Stimulated activated naive CD8-positive, alpha-beta T cell treated with anti-CD3 and anti-CD28 coated beads, Interleukin-15, Interleukin-2, amounts not matched to agents 100 ng/mL and 50 ng/mL, for 24 hours (primary cell): Measurements from ENCODE around the gene FNDC11.
A peak's percentile ranks its signal among the peaks of the same experiment; 100 is the strongest.

Experiments
- H3K27ac Mint-ChIP-seq: one replicate; pipeline ENCODE4 v1.8.0; 2021; ENCODE audit warnings: mild to moderate bottlenecking, mixed read lengths
- H3K27me3 Mint-ChIP-seq: one replicate; pipeline ENCODE4 v1.8.0; 2021; ENCODE audit warnings: mixed read lengths
- H3K36me3 Mint-ChIP-seq: one replicate; pipeline ENCODE4 v1.8.0; 2021; ENCODE audit warnings: low read depth, mixed read lengths
- H3K4me1 Mint-ChIP-seq: one replicate; pipeline ENCODE4 v1.8.0; 2021; ENCODE audit warnings: low read depth, mixed read lengths
- H3K4me3 Mint-ChIP-seq: one replicate; pipeline ENCODE4 v1.8.0; 2021; ENCODE audit warnings: mild to moderate bottlenecking, mixed read lengths
- H3K9me3 Mint-ChIP-seq: one replicate; pipeline ENCODE4 v1.8.0; 2021; ENCODE audit warnings: mixed read lengths

FNDC11 gene

DNA sequence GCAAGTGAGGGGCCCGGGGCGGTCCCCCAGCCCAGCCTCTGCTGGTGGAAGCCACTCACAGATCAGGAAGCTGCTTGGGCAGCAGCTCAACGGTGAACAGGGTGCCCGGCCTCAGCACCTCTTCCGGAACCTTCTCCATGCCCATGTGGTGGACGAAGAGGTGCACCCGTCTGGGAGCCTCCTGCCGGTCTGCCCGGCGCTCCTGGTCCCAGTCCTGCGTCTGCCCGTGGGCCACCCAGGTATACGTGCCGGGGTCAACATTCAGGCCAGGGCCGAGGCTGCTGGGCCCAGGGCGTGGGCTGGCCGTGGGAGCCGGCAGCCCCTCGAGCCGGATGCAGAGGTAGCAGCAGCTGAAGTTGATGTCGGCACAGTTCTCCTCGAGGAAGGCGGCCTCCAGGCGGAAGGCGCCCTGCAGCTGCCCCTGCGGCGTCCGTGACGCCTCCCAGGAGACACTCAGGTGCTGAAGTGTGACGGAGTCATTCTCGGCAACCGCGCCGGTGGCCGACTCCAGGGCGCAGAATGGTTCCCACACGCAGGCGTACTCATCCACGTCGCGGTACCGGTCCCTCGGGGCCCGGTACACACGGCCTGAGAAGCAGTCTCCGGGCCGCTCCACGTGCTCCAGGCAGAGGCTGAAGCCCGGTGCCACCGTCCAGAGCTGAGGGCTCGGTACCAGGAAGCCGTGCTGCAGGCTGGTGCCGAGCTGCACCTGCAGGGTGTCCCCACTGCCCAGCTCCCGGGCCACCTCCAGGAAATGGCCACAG, 8.7 kb downstream of the FNDC11 start:
- Mint-ChIP-seq H3K4me3 (no peak overlapping the region), H3K4me1 (peaks cover 8% of the 10 kb centered on the region), H3K27me3 (no peaks in the 10 kb centered on the region), H3K9me3 (no peaks in the 10 kb centered on the region), H3K27ac (no peak overlapping the region), H3K36me3 (peaks cover 4% of the 10 kb centered on the region)

DNA sequence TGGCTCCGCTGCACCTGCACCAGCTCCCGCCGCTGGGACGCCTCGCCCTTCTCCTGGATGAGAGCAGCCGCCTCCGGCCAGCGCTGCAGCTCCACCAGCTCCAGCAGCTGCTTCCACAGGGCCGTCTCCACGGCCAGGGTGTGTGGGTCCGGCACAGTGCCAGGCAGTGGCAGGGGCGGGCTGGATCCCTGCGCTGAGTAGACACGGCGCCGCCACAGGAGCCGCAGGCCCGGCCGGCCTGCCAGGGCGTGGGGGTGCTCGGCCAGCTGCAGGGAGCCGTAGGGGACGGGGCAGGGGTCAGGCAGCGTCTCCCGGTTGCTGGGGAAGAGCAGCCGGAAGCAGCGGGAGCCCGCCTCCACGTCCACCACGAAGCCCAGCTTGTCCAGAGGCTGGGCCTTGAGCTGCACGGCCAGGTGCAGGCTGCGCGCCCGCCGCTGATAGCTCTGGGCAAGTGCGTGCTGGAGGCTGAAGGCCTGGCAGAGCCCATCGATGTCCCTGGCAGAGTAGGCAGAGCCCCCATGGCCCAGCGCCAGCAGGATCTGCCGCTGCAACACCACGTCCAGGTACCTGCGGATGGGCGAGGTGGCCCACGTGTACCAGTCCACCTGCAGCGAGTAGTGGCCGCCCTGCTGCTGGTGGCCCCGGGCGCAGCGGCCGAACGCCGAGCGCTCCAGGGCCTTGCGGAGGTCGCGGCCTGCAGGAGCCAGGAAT, 9.4 kb downstream of the FNDC11 start:
- peaks cover 15% of the 10 kb centered on the region for H3K4me1 Mint-ChIP-seq
- no peaks in the 10 kb centered on the region for H3K27me3 Mint-ChIP-seq
- peaks cover 4% of the 10 kb centered on the region for H3K36me3 Mint-ChIP-seq
- H3K4me3 Mint-ChIP-seq = no peak overlapping the region
- H3K27ac Mint-ChIP-seq = no peak overlapping the region
- no peaks in the 10 kb centered on the region for H3K9me3 Mint-ChIP-seq

- Mint-ChIP-seq H3K9me3 (no peaks in the 10 kb centered on the region), H3K36me3 (peaks cover 4% of the 10 kb centered on the region), H3K4me3 (no peak overlapping the region), H3K27me3 (no peaks in the 10 kb centered on the region), H3K27ac (no peak overlapping the region), H3K4me1 (peaks cover 23% of the 10 kb centered on the region)
Measured at GRCh38 chr20:63564036-63564810, 10.3 kb downstream of the FNDC11 start.

GRCh38 chr20:63565021-63565698, 11.2 kb downstream of the FNDC11 start:
- Mint-ChIP-seq H3K27ac (no peak overlapping the region), H3K36me3 (peaks cover 4% of the 10 kb centered on the region), H3K27me3 (no peaks in the 10 kb centered on the region), H3K4me1 (peaks cover 30% of the 10 kb centered on the region), H3K4me3 (no peak overlapping the region), H3K9me3 (no peaks in the 10 kb centered on the region)

DNA sequence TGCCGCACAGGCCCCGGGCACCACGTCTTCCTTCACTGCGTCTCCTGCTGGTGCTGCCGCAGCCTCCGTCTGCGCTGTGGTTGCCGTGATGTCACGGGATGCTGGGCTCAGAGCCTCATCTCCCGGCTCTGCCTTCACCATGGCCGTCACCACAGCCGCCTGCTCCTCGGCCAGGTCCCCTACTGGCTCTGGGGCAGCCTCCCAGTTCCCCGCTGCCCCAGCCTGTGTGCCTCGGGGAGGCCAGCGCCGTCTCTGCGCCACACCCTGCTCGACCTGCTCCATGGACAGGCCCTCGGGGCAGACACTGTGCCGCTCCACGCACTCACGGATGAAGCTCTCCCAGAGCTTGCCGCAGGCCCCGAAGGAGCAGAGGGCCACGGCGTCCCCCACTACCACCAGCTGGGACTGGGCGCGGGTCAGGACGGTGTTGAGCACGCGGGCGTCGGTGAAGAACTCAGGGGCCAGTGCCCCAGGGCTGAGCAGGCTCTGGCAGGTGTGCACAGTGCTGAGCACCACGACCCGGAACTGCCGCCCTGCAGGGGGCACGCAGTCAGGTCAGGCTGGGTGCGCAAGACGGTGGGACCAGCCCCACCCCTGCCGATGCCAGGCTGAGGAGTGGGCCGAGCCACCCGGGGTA, 11.9 kb downstream of the FNDC11 start:
- H3K27ac Mint-ChIP-seq = no peak overlapping the region
- H3K4me3 Mint-ChIP-seq = no peak overlapping the region
- H3K36me3 Mint-ChIP-seq = no peaks in the 10 kb centered on the region
- no peaks in the 10 kb centered on the region for H3K9me3 Mint-ChIP-seq
- peaks cover 30% of the 10 kb centered on the region for H3K4me1 Mint-ChIP-seq
- no peaks in the 10 kb centered on the region for H3K27me3 Mint-ChIP-seq

GRCh38 chr20:63566395-63567135, 12.6 kb downstream of the FNDC11 start:
- Mint-ChIP-seq H3K27ac (no peak overlapping the region), H3K4me3 (no peak overlapping the region), H3K9me3 (no peaks in the 10 kb centered on the region), H3K27me3 (no peaks in the 10 kb centered on the region), H3K4me1 (peaks cover 30% of the 10 kb centered on the region), H3K36me3 (no peaks in the 10 kb centered on the region)

- Mint-ChIP-seq H3K4me3 (no peak overlapping the region), H3K4me1 (peaks cover 30% of the 10 kb centered on the region), H3K36me3 (no peaks in the 10 kb centered on the region), H3K9me3 (no peaks in the 10 kb centered on the region), H3K27ac (no peak overlapping the region), H3K27me3 (no peaks in the 10 kb centered on the region)
Measured at GRCh38 chr20:63567136-63567385, 13.1 kb downstream of the FNDC11 start.

- H3K36me3 Mint-ChIP-seq = no peaks in the 10 kb centered on the region
- no peaks in the 10 kb centered on the region for H3K9me3 Mint-ChIP-seq
- H3K4me1 Mint-ChIP-seq = peaks cover 30% of the 10 kb centered on the region
- no peaks in the 10 kb centered on the region for H3K27me3 Mint-ChIP-seq
- H3K27ac Mint-ChIP-seq = no peak overlapping the region
- peak overlapping the region; percentile 50 for H3K4me3 Mint-ChIP-seq
Measured at GRCh38 chr20:63567386-63568169, 13.6 kb downstream of the FNDC11 start.

DNA sequence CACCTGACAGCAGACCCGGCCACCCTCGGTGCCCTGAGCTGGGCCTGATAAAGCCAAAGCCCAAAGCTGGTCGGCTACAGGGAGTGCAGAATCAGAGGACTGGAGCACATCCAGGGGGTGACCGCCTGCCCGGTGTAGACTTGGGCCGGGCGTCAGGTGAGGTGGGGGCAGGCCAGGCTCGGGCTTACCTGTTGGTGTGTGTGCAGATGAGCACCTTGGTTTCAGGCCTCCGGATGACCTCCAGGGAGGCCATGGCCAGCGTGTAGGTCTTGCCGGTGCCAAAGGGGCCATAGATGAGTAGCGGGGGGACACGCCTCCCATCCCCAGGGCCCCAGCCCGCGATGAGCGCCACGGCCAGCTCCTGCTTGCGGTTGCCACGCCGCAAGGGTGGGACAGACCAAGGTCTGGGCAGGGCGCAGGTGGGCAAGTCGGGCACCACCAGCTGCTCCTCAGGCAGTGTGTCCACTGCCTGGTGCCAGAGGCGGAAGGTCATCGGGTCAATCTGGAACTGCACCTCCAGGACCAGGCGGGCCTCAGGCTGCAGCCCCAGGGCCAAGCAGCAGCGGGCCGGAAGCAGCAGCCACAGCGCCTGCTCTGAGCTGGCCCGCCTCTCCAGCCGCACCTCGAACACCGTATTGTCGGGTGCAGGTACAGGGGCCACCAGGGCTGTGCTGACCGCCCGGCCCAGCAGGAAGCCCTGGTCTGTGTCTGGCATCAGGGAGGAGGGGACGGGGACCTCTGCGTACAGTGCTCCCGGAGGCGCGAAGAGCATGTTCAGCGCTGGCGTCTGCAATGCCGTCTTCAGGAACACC, 14.4 kb downstream of the FNDC11 start:
- Mint-ChIP-seq H3K27me3 (no peaks in the 10 kb centered on the region), H3K4me3 (peak overlapping the region; percentile 50), H3K27ac (no peak overlapping the region), H3K36me3 (no peaks in the 10 kb centered on the region), H3K4me1 (peaks cover 30% of the 10 kb centered on the region), H3K9me3 (no peaks in the 10 kb centered on the region)

DNA sequence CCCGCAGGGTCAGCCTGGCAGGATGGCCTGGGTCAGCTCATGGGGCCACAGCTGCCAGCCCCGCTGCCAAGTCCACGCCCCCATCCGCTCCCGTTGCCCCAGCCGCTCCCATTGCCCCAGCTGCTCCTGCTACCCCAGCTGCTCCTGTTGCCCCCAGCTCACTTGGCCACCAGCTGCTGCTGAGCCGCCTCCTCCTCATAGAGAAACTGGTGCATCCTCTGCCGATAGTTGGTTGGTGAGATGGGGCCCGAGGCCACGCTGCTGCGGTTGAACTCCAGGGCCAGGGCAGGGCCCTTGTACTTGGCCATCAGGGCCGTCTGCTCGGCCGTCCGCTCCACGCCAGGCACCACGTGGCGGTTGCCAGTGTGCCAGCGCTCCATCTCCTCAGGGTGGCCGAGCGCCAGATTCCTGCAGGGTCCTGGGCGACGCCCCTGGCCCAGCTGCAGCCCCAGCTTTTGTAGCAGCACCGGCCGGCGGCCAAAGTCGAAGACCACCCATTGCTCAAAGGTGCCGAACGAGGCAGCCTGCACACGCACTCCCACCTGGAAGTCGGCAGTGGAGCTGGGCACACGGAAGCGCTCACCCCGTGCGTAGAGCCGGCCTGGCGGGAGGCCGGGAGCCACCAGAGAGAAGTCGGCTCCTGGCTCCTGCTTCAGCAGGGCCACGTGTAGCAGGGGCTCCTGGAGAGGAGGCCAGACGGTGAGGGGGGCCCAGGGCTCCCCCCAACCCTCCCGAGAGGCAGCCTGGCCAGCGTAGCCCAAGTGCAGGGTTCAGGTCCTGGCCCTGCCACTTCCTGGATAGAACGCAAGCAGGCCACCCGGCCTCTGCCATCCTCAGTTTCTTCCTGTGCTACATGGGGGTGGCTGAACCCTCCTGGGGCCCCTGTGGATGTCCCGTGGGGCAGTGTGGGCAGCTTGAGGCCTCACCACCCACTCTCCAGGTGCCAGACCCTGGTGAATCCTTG, 15.3 kb downstream of the FNDC11 start:
- H3K27ac Mint-ChIP-seq = no peak overlapping the region

GRCh38 chr20:63570281-63571086, 16.5 kb downstream of the FNDC11 start:
- Mint-ChIP-seq H3K4me1 (peaks cover 30% of the 10 kb centered on the region), H3K27me3 (no peaks in the 10 kb centered on the region), H3K4me3 (no peak overlapping the region), H3K9me3 (no peaks in the 10 kb centered on the region), H3K36me3 (no peaks in the 10 kb centered on the region), H3K27ac (no peak overlapping the region)

More for the DNA sequence above, 15.3 kb downstream of the FNDC11 start:
- H3K4me3 Mint-ChIP-seq = no peak overlapping the region
- no peaks in the 10 kb centered on the region for H3K9me3 Mint-ChIP-seq
- H3K36me3 Mint-ChIP-seq = no peaks in the 10 kb centered on the region
- H3K27me3 Mint-ChIP-seq = no peaks in the 10 kb centered on the region
- peaks cover 30% of the 10 kb centered on the region for H3K4me1 Mint-ChIP-seq
